Esophagus muscularis mucosa (tissue), 4 donors: ENCODE results near the gene OR51A2.

Source experiments
- CTCF ChIP-seq, 3 experiments: fragments of 200-600 bp in 2 of 3; fragments of 450-650 bp in 1 of 3; sonication (generic) in 2 of 3; IDR thresholded peaks; one replicate each; pipeline ENCODE4 v1.5.1; 2017 to 2019; ENCODE audit warnings: antibody characterized with exemption in 3 of 3, mild to moderate bottlenecking in 2 of 3, moderate library complexity in 1 of 3
- EP300 ChIP-seq: sonication (generic); formaldehyde crosslinking; IDR thresholded peaks from one replicate; pipeline ENCODE4 v1.6.1; 2017; ENCODE audit warnings: antibody characterized with exemption
- POLR2A ChIP-seq: fragments of 450-650 bp; IDR thresholded peaks from one replicate; pipeline ENCODE4 v1.6.1; 2017; ENCODE audit warnings: antibody characterized with exemption, moderate library complexity, mild to moderate bottlenecking, low read depth
- POLR2AphosphoS5 ChIP-seq, 2 donors: sonication (generic); formaldehyde crosslinking; IDR thresholded peaks; one replicate each; pipeline ENCODE4 v1.6.1; 2017; ENCODE audit warnings: antibody characterized with exemption in 2 of 2

- no peak for TF ChIP-seq CTCF (IDR thresholded peaks at IDR 0.05)
- TF ChIP-seq EP300, result no peak
- no peak for TF ChIP-seq POLR2AphosphoS5 (IDR thresholded peaks at IDR 0.05)
- no peak for TF ChIP-seq POLR2A
Measured at GRCh38 chr11:4916581-4916980, 38.9 kb downstream of the OR51A2 start.
